Measurements from ENCODE around the gene SEC61G.

The SEC61G gene

DNA sequence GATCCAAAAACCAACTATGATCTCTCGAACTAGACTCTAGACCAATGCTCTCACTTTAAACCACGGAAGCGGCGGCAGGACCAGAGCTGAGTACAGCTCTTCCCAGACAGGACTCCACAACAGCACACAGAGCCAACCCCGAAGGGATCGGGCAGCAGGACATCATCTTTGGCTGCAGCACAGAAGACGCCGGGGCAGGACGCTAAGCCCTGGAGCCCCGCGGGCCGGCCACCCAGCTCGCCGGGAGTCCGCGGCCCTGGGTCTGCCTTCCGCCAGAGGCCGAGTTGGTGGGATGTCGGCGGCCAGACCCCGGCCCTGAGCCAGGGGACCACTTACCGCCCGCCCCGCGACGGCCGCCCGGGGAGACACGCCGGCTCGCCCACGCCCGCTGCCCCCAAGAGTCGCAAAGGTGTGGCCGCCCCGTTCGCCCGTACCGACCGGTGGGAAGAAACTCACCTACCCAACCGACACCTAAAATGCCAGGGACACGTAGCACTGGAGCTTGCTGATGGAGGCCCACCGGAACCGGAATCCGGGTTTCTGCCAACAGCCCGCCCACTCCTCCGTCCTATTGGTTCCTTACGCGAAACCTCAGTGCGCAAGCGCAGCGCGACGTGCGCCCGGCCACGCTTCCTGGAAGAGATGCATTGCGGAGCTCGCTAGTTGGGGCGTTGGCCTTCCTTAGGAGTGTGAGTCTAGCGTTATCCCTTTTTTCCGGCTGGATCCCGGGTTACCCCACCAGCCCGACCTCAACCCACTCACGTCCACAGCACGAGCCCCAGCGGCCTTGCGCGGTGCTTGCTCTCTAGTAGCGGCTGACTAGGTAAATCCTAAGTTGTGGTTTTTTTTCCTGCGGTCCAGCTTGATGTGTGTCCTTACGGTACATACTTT is at the start of gene SEC61G:
Gene SEC61G (minus strand): TSS at position 510 of the 891 bp plus-strand sequence. CDS start 1,623 bp downstream, outside the sequence.
- DNase-seq: peak; percentile 92 to 94

DNA sequence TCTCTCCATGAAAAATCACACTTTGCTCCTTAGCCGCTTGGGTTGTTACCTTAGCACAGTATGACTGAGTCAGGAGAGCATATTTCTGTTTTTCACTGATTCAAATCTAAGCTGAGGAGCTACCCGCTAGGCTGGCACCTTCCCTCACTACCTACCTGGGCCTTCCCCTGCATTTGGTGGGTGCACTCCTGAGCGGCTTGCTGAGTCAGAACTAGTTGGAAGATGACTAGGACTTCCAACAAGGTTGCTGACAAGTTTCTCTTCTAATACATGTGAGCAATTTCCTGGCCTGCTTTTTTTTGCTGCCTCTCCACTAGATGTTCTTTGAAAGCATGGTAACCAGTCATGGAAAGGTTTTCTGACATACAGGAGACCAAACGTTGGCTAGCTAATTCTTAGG is 43.8 kb upstream of the SEC61G start:
- no peak for DNase-seq

DNA sequence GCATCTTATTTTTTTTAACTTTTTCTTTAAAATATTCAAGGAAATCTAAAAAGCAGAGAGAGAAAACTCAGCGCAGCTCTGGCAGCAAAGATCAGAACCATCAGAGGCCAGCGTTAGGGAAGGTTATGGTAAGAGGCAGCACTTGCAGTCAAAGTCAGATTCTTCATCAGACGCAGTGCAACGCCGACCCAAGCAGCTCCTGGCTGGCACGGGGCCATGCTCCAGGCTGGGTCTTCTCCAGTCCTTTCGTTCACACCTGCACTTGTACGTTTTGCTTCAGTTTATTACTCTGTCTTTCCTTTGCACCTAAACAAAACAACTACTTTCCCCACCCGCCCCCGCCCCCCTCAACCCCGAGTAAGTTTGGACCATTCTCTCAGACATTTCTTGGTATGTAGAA is 43.1 kb upstream of the SEC61G start:
- no peak for DNase-seq

DNA sequence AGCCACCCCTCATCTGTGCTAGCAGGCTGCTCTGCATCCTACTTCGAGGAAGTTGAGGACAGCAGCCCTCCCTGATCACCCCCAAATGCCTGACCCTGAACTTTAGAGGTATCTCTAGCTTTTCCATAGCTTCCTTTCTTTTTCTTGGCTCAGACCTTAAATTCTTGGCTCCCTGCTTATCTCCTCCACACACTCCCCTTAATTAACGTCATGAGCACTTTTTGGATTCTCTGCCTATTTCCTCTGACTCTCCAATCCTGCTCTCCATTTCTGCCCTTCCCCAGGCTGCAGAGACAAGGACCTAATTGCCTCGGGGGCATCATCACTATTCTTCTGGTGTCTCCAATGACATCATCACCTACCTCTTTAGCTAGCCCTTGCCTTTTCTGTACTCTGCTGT is 40.8 kb upstream of the SEC61G start:
- DNase-seq: no peak

GRCh38 chr7:54798530-54798929 is 39.5 kb upstream of the SEC61G start:
- no peak for DNase-seq

DNA sequence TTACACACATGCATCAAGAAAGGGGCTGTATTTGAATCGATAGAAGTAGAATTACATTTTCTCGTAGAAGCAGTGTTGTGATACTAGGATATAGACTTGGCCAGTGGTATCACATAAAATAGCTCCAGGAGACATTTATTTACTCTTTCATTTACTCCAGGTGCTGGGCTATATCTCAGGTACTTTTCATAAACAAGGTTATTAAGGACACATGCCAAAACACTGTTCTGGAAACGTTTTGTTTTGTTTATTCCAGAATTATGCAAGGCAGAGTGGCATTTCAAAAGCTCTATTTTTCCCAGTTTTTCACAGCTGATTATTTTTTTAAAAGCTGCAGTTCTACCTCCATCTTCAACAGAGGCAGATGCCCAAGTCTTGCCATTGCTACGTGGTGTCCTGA is 37.8 kb upstream of the SEC61G start:
- no peak for DNase-seq

DNA sequence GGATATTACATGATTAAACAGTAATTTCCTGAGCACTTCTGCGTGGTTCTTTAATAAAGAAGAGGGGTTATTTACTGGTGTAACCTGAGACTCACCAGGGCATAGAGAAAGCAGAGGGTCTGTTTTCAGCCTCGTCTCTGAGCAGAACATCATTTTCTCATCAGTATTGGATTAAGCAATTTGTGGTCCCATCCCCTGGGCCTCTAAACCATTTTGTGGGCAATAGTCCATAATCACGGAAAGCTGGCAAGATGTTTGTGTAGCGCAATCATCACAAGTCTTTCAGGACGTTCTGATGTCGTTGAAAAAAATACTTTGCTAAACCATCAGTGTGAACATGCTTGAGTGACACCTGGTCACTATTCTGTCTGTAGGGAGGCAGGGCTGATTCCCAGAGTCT is 37.1 kb upstream of the SEC61G start:
- DNase-seq: no peak

DNA sequence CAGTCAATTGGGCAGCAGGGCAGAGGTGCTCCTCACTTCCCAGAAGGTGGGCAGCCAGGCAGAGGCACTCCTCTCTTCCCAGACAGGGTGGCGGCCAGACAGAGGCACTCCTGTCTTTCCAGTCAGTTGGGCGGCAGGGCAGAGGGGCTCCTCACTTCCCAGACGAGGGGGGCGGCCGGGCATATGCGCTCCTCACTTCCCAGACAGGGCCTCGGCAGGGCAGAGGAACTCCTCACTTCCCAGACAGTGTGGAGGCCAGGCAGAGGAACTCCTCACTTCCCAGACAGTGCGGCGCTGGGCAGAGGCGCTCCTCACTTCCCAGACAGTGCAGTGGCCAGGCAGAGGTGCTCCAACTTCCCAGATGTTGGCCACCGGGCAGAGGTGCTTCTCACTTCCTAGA is 33.4 kb upstream of the SEC61G start:
- no peak for DNase-seq

- DNase-seq: no peak
Measured at GRCh38 chr7:54788664-54789063, 29.7 kb upstream of the SEC61G start.

GRCh38 chr7:54785261-54785660 is 26.2 kb upstream of the SEC61G start:
- DNase-seq: no peak

- DNase-seq: no peak
Measured at GRCh38 chr7:54783952-54784351, 24.9 kb upstream of the SEC61G start.

- no peak for DNase-seq
Measured at GRCh38 chr7:54782829-54783228, 23.8 kb upstream of the SEC61G start.

- DNase-seq: no peak
Measured at GRCh38 chr7:54782314-54782713, 23.3 kb upstream of the SEC61G start.

DNA sequence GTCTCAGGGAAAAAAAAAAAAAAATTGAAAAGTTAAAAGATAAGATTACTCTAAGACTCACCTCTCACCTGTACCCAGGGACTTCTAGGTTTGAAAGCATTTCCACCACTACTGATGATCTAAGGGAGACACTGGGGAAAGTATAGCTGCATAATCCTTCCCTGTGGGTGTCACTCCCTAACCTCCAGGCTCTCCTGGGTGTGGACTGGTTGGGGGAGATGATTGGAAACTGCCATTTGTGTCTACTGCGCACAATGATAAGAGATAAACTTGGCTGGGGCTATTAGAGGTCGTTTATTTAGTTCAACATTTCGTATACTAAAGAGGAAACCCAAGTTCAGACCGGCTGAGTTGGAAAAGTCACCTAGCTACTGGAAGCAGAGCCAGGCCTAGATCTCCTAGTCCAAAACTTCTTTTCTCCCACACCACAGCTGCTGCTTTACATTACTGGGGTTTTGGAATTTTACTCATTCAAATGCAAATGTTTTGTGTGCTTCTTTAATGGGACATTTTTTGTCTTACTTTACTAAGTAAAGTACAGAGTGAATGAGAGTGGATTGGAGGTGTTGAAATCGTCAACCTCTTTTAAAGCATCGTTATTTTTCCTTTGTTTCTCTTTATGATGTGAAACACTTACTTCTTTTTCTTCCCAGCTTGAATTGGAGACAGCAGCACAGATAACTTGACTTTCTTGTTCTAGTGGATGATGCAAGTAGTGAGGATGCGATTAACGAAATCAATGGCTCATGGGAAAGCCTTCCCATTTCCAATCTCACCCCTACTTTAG is 22.3 kb upstream of the SEC61G start:
- DNase-seq: no peak

GRCh38 chr7:54780490-54780889 is 21.5 kb upstream of the SEC61G start:
- DNase-seq: no peak

DNA sequence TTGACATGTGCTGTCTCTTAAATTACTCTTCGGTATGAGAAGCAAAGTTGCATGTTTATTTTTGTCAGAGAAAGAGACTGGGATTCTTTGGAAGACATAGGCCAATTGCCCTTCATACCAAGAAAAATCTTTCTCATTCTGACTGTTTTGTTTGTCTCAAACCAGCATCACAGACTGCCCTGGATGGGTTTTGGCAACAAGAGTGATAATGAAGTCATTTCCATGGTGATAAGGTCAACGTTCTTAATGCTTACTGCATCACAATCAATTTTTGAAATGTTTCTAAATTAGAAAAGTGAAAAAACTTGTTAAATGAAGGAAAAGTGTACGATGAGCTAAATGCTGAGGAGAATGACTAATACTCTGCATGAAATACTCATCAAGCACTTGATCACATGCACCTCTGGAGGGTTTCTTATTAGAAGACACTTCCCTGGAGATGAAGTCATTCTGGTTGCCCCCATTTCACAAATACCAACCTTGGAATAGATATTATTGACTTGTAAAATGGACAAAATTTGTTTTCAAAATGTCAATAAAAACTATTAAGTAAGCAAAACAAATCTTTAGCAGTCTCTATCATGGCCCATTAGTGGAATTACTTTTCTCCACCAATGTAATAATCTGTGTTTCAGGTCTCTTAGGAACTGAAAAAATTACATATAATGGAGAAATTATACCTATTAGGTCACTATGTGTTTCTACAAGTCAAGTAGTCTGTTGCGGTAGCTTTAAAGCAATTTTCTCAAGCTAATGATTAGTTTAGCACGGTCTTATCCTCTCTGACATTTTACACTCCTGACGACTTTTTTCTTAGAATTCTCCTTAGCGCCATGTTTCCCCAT is 19.9 kb upstream of the SEC61G start:
- DNase-seq: no peak

GRCh38 chr7:54778166-54778565 is 19.2 kb upstream of the SEC61G start:
- DNase-seq: no peak

DNA sequence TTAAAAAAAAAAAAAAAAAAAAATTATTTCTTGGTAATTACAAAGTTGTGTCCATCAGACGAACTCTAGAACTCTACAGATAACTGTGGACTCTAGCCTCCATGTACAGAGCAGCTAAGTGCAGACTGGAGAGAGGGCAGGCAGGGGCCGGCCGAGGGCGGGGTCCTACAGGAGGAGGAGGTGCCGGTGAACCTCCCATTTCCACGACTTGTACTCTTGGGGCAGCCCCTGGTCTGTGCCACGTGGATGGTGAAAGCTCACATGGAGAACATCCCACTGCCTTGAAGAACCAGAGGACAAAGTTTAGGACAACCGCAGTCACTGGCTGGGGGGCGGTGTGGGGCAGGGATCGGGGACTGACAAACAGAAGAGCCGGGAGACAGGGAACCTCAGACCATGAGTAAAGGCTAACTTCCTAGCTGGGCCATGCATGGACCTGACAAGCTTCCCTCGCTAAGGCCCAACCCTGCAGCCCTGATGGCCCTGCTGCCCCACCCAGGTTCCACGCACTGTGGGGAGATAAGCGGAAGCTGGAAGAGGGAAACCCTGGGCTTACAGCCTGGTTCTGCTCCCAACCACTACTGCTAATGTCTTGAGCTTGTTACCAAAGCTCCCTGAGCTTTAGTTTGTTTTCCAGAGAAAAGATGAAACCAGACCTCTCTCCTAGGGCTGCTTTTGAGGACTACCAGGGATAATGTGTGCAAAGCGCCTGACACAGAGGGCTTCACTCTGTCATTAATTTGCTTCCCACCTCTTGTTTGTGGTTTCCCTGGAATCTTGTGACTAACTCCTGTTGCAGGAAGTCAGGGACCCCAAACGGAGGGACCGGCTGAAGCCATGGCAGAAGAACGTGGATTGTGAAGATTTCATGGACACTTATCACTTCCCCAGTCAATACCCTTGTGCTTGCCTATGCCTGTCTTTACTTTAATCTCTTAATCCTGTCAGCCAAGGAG is 16.1 kb upstream of the SEC61G start:
- no peak for DNase-seq

GRCh38 chr7:54773472-54774399 is 14.7 kb upstream of the SEC61G start:
- peak; percentile 49 to 55 for DNase-seq

- DNase-seq: no peak
Measured at GRCh38 chr7:54769203-54769602, 10.2 kb upstream of the SEC61G start.

DNA sequence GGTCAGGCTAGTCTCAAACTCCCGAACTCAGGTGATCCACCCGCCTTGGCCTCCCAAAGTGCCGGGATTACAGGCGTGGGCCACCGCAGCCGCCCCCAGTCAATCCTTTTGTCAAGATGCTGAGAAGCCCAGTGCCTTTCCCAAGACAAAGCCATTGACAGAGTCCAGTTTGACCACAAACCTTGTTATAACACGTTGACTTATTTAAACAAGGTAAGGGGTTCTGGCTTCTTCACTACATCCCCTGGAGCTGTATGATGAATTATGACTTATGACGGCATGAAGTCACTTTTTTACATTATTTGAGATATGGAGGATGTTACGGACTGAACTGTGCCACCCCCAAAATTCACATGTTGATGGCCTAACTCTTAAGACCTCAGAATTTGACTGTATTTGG is 5.8 kb upstream of the SEC61G start:
- no peak for DNase-seq
